Aortic smooth muscle cell (primary cell): ENCODE data around the gene PLA2G4C. TPM values are rescaled to one million over a fixed set of nuclear protein-coding genes. Genes with fewer than 3 reads are reported as not detected.

ENCODE experiments used
- total RNA-seq: library from RNA; depleted of rRNA; stranded (reverse); fragments of >200 nt; gene quantifications from 2 replicates; pipeline ENCODE4 v1.2.3, GENCODE V29; 2014

PLA2G4C gene, protein sequence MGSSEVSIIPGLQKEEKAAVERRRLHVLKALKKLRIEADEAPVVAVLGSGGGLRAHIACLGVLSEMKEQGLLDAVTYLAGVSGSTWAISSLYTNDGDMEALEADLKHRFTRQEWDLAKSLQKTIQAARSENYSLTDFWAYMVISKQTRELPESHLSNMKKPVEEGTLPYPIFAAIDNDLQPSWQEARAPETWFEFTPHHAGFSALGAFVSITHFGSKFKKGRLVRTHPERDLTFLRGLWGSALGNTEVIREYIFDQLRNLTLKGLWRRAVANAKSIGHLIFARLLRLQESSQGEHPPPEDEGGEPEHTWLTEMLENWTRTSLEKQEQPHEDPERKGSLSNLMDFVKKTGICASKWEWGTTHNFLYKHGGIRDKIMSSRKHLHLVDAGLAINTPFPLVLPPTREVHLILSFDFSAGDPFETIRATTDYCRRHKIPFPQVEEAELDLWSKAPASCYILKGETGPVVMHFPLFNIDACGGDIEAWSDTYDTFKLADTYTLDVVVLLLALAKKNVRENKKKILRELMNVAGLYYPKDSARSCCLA
- total RNA-seq = 22.1 and 57.8 TPM in 2 replicates

DNA sequence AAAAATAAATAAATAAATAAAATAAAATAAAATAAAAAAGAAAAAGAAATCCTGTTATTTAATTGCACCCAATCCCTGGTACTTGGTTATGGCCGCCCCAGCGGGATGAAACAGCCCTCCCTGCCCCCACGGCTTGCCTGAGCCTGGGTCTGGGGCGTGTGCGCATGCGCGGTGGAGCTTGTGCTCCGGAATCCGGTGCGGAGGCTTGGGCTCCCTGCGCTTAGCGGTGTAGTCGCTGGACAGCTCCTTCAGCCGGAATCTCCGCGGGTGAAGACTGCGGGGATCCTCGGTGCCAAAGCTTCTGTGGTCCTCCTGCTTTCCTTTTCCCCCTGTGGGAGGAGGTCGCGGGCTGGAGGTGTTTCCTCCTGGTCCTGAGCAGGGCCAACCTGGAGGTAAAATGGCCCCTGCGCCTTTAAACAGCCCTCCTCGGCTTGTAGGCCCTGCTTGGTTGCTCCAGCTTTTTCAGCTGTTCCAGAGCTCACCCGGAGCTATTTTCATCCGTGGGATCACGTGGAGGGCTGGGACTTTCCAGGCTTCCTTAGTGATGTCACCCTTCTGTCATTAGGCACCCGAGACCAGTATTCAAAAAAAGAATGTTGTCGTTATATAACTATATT lies at the start of gene PLA2G4C:
Gene PLA2G4C (minus strand): TSS at position 468 of the 617 bp plus-strand sequence. CDS start 4,288 bp downstream, outside the sequence.

DNA sequence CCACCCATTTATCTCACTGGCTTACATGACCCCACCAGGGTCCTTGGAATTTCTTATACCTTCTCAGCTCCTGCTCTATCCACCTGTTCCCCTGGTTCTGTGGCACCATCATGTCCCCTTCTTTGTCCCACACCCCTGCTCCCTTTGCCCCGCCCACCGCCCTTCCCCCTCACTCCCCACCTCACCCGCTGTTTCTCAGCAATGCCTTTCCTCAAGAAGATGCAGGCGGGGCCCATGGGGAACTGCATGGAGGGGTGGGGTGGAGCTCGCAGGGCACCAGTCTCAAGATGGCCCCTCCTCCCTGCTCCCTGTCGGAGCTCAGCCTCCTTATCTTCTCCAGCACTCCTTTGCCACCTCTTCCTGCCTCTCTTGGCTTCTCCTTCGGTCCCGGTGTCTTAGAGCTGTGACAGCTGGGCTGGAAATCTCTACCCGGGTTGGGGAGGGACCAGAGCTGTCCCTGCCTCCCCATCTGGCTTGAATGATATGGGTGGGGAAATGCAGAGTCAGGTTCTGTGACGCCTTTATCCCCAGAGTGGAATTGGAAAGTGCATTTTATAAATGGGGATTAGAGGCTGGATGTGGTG lies 66.8 kb downstream of the PLA2G4C start, which contains the start of gene CABP5:
Gene CABP5 (minus strand): TSS at position 405 of the 584 bp plus-strand sequence. CDS start 157 bp downstream, at position 248.

Other genes with a start within 250 kb of the PLA2G4C start
- not detected in 2 replicates for gene SULT2A1, start 224.5 kb downstream of the PLA2G4C start, total RNA-seq
- not detected in 2 replicates for gene BSPH1, start 118.6 kb downstream of the PLA2G4C start, total RNA-seq
- not detected in 2 replicates for gene ELSPBP1, start 116.2 kb downstream of the PLA2G4C start, total RNA-seq
- not detected in 2 replicates for gene CABP5, start 66.7 kb downstream of the PLA2G4C start, total RNA-seq
- 27.2 and 52.7 TPM in 2 replicates for gene LIG1, start 59.5 kb upstream of the PLA2G4C start, total RNA-seq
- 1.4 and 2.1 TPM in 2 replicates for gene ZSWIM9, start 59.9 kb upstream of the PLA2G4C start, total RNA-seq
- gene CARD8, start 145.1 kb upstream of the PLA2G4C start, total RNA-seq = 16.5 and 20.0 TPM in 2 replicates
- gene ZNF114, start 159.3 kb upstream of the PLA2G4C start, total RNA-seq = 0.13 and 0.37 TPM in 2 replicates
- gene EMP3, start 214.7 kb upstream of the PLA2G4C start, total RNA-seq = 427 and 575 TPM in 2 replicates